Measurements from ENCODE around the gene KSR1. TPM values are rescaled to one million over a fixed set of nuclear protein-coding genes. Genes with fewer than 3 reads are reported as not detected.

KSR1 gene
- total RNA-seq, 2 experiments from 2014 or later = 39.7 to 40.6 TPM

DNA sequence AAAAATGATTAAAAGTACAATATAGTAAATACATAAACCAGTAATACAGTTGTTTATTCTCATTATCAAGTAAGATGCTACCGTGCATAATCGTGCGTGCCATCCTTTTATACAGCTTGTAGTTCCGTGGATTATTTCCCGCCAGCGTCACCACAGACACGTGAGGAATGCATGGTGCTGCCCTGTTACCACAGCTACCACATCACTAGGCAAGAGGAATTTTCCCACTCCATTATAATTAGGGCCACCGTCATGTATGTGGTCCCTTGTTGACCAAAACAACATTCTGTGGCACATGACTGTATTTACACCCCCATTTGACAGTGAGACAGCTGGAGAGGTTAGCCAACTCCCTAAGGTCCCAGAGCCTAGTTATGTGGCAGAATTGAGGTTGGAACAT, 144.2 kb downstream of the KSR1 start:
- ChIA-PET POLR2A (interaction anchor here (0.7 kb wide), 1 partner anchor 21 kb away, joined by 3 read pairs; no protein-coding TSS in a partner anchor), CTCF (interaction anchor here (0.7 to 8.7 kb wide), 30 partner anchors 9 to 370 kb away, joined by 3 to 95 read pairs (median 5); partner anchors contain the start of gene KSR1)

DNA sequence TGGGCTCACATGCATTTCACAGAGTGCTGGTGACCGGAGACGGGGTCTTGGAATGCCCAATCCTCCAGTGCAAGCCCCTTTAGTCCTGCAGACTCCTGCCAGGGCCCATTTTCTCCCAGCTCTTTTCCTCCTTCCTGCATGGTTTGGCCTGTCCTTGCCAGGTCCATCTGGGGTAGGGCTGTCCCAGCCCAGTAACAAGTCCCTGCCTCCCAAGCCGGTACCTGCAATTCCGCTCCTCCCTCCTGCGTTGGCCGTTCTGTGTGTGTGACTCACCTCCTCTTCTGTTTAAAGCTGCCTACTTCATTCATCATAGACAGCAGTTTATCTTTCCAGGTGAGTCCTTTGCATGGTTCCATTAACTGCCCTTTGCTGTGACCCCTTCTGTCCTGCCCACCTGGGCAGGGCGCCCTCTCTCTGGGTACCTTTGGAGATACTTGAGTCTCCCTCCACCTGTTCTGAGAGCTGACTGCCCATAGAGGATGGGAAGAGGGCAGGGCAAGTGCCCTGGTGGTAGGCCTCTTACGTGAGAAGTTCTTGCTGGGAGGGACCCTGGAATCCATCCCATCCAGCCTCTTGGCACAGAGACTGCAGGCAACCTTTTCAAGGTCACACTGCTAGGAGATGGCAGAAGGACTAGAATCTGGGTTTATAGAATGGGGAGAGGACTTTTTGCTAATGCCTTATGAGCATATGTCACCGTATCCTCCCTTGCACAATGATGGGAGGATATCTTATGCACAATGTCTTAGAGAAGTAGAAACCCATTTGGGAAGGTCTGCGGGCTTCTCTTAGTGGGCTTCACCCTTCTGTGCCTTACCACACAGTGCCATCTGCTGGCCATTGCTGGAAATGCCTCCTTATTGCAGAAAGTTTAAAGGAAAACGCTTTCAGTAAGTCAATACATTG, 145.1 kb downstream of the KSR1 start:
- CTCF ChIA-PET = interaction anchor here (0.6 to 8.7 kb wide), 35 partner anchors 9 to 439 kb away, joined by 3 to 95 read pairs (median 4); partner anchors contain the start of gene KSR1
- POLR2A ChIA-PET = no interaction called here

DNA sequence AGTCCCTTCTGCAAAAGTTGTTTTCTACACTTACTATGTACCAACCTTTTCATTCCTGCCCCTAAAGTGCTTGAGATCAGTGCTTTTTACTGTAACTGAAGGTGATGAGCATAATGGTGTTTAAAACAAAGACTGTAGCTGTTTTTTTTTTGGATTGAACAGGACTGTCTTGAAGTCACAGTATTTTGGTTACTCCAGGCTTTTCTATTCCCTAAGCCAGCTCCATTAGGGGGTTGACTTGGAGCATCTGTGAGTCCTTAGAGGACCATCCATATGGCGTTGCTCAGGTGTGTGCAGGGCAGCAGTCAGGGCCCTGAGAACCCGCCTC, 145.7 kb downstream of the KSR1 start:
- CTCF ChIA-PET = interaction anchor here (0.8 to 8.7 kb wide), 27 partner anchors 8 to 365 kb away, joined by 3 to 95 read pairs (median 4); partner anchors contain the start of gene KSR1
- POLR2A ChIA-PET = no interaction called here

DNA sequence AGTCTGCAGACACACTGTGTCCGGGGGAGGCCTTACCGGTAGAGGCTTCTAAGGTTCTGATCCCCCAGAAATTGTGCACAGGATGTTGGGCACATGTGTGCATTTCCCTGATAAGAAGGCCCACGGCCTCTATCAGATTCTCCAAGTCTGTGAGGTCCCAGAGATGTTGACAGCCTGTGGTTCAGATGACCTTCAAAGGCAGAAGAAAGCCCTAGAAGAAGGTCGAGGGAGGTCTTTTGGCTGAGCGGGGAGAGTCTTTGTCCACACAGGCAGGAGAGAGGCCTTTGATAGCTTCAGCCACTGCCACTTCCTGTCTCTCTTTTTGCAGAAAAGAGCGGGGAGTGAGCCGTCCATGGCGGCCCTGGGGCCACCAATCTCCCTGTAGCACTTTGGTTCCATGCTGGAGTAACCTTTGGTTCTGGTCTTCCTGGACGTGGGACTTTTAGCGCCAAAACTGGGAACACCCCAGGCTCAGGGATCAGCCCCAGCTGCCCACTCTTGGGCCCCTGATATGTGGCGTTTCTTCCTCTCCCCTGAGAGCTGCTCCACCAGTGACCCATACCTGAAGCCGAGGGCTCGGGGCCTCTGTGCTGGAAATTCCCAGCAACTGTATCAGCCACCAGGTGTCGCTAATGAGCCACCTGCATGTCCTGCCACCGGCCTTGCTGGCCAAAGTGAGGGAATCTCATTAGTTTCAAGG, 146.6 kb downstream of the KSR1 start:
- ChIA-PET CTCF (interaction anchor here (0.8 to 8.7 kb wide), 27 partner anchors 10 to 366 kb away, joined by 3 to 95 read pairs (median 4); partner anchors contain the start of gene KSR1), POLR2A (no interaction called here)

DNA sequence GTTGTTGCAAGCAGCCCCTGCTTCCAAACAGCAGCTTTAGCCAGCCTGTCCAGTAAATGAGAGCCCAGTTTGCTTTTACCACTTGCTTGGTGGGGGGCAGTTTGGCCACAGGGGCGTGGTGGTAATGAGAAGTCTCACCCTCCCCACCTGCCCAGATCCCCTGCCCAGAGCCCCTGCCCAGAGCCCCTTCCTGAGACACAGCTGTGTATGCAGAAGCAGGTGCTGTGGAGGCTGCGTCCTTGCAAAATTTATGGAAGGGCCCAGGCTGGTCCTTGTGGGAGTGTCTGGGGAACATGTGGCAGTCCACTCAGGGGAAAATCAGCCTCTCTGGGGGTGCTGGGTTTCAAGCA, 147.1 kb downstream of the KSR1 start:
- CTCF ChIA-PET = interaction anchor here (0.8 to 8.7 kb wide), 21 partner anchors 10 to 367 kb away, joined by 3 to 95 read pairs (median 4); no protein-coding TSS in a partner anchor
- POLR2A ChIA-PET = no interaction called here

DNA sequence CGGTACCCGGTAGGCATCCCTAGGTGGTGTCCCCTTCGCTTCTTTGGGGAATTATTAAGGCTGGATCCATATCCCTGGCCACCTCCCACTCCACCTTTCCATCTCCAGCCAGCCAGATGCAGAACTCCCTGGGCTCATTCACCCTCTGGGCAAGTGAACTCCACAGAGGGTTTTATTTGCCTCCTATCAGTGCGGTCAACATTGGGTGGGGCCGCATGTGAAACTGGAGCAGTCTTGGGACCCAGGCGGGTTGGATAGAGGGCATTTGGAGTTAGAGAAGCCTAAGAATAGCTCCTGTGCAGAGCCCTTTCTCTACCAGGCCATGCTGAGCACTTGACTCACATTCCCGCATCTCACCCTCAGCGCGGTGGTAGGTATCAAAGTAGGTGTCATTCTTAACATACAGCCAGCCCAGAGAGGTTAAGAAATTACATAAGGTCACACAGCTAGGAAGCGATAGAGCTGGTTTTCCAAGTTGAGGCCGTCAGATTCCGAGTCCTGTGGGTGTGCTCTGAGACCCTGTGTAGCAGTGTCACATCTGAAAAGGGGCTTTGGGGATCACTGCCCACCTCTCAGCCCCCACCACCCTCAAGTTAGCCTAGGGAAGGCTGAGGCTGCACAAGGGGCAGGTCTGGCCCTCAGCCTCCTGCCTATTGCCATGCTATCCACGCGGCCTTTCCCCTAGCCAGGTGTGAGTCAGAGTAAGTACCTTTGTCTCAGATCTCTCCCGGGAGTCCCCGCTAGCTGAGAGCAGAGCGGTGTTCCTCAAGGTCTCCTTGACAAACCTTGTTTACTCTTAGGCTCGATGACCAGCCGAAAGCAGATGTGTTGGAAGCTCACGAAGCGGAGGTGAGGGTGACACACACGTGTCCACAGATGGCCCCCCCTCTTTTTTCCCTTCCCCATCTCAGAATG, 147.9 kb downstream of the KSR1 start:
- CTCF ChIA-PET = interaction anchor here (0.6 to 8.7 kb wide), 18 partner anchors 9 to 368 kb away, joined by 3 to 95 read pairs (median 4); no protein-coding TSS in a partner anchor
- POLR2A ChIA-PET = no interaction called here

DNA sequence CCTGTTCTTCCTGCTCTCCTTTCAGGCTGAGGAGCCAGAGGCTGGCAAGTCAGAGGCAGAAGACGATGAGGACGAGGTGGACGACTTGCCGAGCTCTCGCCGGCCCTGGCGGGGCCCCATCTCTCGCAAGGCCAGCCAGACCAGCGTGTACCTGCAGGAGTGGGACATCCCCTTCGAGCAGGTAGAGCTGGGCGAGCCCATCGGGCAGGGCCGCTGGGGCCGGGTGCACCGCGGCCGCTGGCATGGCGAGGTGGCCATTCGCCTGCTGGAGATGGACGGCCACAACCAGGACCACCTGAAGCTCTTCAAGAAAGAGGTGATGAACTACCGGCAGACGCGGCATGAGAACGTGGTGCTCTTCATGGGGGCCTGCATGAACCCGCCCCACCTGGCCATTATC, 149.2 kb downstream of the KSR1 start:
- POLR2A ChIA-PET = no interaction called here
- CTCF ChIA-PET = interaction anchor here (1.2 to 8.7 kb wide), 3 partner anchors 10 to 248 kb away, joined by 3 to 95 read pairs (median 58); no protein-coding TSS in a partner anchor

DNA sequence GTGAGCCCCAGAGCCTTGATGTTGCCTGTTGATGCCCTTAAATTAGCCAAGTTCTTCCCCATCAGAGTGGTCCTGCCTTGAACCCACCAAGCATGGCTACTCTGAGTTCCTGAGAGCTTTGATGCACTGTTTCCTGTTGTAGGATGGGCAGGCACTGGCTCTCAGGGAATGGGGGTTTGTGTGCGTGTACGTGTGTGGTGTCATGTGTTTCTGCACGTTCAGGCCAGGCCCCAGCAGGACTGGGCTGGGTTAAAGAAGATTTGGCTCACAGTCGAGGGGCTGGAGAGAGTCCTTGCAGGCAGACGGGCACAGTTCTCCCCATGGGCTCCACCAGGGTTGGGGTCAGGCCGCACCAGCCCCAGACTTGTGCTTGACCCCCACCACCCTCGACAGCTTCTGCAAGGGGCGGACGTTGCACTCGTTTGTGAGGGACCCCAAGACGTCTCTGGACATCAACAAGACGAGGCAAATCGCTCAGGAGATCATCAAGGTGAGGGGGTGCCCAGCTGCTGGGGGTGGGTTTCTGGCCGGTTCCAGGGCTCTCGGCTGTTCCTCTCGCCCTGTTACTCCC, 151.4 kb downstream of the KSR1 start:
- CTCF ChIA-PET = interaction anchor here (1.1 to 2.4 kb wide), 2 partner anchors 43 to 149 kb away, joined by 3 to 15 read pairs; no protein-coding TSS in a partner anchor

DNA sequence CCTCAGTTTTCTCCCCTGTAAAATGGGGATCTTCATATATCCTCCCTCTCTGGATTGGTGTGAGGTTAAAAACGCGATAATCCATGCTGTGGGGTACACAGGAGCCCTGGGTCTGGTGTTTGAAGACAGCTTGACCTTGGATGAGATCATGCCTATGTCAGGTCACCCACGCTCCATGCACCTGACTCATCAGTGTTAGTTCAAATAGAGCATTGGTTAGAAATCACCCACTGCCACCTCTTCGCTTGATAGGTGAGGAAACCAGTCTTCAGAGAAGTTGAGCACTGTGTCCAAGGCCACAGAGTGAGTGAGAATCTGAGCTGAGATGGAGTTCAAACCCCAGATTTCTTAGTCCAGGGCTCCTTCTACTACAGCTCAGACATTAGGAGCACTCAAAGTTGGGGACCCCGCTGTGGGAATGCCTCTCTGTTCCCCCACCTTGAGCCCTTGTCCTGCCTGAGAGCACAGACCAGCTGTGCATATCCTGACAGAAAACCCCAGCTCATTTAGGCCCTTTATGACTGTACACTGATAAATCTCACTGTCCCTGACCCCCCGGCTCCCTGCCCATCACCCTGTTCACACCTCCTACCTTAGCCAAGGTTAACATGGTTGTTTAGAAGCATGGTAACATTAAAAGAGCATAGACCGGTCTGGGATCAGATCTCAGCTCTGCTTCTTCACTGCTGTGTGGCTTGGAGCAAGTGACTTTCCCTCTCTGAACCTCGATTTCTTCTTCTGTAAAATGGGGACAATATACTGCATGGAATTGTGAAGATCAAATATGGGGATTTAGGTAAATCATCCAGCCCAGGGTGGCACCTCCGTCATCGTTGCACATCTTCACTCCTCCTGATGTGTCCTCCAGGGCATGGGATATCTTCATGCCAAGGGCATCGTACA, 152.3 kb downstream of the KSR1 start:
- ChIA-PET CTCF (interaction anchor here (1.1 to 2.4 kb wide), 2 partner anchors 42 to 150 kb away, joined by 3 to 15 read pairs; no protein-coding TSS in a partner anchor), POLR2A (no interaction called here)

More for the DNA sequence above, 151.4 kb downstream of the KSR1 start:
- POLR2A ChIA-PET = no interaction called here

DNA sequence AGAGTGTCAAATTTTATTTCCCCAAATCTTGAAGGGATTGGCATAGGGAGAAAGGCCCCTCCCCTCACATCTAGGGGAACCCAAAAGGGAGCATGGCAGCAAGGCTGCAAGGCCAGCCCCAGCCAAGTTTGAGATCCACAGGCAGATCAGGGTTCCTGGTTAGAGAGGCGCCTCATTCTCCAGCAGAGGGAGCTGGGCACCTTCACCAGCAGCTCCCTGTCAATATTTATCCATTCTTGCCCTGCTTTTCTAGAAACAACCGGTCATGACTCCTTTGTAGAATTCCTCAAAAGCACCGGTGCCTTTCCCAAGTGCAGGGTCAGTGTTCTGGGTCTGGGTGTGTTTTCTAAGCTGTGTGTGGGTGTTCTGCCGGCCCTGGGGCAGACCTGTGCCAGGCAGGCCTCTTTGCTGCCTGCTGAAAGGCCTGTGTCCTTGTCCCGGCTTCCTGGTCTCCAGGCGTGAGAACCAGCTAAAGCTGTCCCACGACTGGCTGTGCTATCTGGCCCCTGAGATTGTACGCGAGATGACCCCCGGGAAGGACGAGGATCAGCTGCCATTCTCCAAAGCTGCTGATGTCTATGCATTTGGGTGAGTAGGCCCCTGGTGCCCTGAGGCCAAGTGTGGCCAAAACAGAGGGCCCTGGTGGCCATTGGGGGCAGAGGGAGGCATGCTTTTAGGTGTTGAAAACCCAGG, 153.5 kb downstream of the KSR1 start:
- CTCF ChIA-PET = interaction anchor here (0.9 to 1.4 kb wide), 4 partner anchors 9 to 277 kb away, joined by 3 to 6 read pairs (median 4); no protein-coding TSS in a partner anchor
- POLR2A ChIA-PET = interaction anchor here (0.6 kb wide), 1 partner anchor 1113 kb away, joined by 4 read pairs; no protein-coding TSS in a partner anchor

DNA sequence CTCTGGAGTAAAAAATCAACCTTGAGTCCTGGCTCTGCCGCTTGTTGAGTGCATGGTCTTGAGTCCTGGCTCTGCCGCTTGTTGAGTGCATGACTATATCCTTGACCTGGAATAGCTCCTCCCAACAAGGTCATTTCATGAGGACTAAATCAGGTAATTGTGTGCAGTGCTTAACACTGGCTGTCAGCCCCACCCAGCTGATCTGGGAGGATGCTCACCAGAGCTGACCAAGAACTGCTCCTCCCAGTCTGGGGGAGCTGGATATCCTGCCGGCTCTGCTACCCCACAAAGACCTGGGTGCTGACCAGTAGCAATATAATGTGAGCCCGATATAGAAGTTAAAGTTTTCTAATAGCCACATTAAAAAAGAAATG, 154.0 kb downstream of the KSR1 start:
- ChIA-PET CTCF (interaction anchor here (0.9 to 1.4 kb wide), 3 partner anchors 9 to 256 kb away, joined by 3 to 6 read pairs (median 5); no protein-coding TSS in a partner anchor), POLR2A (no interaction called here)

DNA sequence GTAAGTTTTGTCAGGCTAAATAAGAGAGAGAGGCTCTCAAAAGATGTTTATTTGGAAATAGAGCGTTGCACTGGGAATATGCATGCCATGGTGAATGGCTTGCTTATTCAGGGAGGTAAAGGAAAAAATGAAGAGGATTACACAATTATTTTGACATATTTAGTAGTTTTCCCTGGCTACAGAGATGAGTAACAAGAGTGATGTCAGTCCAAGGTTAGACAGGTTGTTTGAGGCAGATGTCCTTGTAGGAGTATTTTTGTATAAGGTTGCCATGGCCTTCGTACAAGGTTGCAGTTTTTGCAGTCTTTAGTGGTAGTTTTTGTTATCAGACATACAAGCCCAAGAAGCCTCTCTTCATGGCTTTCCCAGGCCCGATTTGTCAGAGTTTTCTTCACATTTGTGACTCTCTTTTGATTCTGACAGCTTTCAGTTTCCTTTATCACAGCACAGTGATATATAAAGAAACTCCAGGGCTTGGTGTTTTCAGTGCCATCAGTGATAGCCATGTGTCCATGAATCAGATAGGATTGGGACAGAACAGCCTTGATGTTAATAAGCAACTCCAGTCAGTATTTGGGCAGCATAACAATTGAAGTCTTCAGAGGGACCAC, 156.0 kb downstream of the KSR1 start:
- ChIA-PET CTCF (interaction anchor here (1.3 to 2.1 kb wide), 2 partner anchors 9 to 39 kb away, joined by 3 to 10 read pairs; no protein-coding TSS in a partner anchor), POLR2A (no interaction called here)

DNA sequence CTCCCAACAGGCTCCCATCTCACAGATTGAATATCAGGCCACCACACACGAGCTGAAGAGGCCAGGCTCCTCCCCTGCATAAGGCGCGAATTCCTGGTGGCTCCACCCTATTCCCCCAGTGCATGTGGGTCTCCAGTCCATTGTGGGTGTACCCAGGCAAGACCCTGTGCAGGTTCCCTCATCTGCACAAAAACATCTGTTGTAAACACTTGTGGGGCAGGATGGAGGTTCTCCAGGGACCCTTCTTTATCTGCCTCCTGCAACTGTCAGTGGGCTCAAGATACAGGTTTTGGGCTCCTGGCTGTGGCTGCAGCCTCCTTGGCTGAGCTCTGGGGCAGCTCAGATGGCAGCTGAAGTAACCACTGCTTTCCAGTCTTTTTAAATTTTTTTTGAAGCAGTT, 157.2 kb downstream of the KSR1 start:
- CTCF ChIA-PET = interaction anchor here (0.8 to 2.1 kb wide), 2 partner anchors 10 to 28 kb away, joined by 3 to 10 read pairs; no protein-coding TSS in a partner anchor
- POLR2A ChIA-PET = no interaction called here

DNA sequence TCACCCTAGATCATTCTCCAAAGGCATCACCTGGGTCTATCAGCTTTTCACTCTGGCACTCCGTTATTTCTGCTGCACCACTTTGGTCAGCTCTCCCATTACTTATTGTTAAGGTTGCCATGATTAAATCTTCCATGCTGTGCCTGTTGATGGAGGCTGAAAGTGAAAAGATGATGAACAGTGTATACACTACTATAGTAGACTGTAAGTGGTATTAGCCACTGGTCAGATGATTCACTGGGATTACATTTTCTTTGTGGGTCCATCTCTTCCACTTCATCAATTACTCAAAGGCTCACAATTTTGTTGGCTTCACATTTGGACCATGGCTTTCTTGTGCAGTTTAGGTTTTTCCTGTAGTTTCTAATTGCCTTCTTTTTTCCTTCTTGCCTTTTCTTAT, 158.9 kb downstream of the KSR1 start:
- ChIA-PET POLR2A (no interaction called here), CTCF (interaction anchor here (0.6 kb wide), 1 partner anchor 227 kb away, joined by 3 read pairs; no protein-coding TSS in a partner anchor)

DNA sequence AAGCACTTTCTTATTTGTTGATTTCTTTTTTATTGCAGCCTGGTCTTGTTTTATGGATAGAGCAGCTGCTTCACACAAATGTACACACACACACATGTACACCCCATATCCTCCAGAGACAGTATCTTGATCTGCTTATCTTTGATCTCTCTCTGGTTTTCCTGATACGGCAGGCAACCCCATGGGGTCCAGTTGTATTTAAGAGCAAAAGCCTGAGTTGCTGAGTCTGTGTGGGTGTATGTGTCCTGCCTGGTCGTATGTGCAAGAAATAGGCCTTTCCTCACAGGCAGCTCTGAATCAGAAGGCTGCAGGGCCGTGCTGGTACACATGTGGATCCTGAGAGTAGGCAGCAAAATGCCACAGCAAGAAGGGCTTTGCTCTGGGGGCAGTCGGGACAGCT, 160.2 kb downstream of the KSR1 start:
- ChIA-PET CTCF (interaction anchor here (1.1 kb wide), 1 partner anchor 17 kb away, joined by 6 read pairs; no protein-coding TSS in a partner anchor), POLR2A (no interaction called here)

DNA sequence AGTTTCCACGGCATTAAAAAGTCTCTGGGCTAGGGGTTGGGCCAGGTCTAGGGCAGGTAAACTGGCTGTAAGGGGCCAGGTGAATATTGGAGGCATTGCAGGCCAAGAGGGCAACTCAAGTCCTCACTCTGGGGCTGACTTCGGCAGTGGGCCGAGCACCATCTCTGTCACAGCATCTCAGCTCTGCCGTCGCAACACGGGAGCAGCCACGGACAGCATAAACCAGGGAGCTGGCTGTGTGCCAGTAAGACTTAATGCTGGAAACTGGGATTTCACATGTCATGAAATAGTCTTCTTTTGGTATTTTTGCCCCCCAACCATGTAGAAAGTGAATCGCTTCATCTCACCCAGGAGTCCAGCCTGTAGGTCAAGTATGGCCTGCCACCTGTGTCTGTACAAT, 162.2 kb downstream of the KSR1 start:
- ChIA-PET POLR2A (no interaction called here), CTCF (no interaction called here)

Measured in activated CD8-positive, alpha-beta memory T cell treated with anti-CD3 and anti-CD28 coated beads for 36 hours (primary cell).